ENCODE results near the gene CGN.

CGN gene

GRCh38 chr1:151584278-151584677, 73.1 kb downstream of the CGN start:
- Histone ChIP-seq H2AFZ (ENCODE audit: low read depth, low read length) (no peak overlapping the region), H3K9me3 (ENCODE audit: low read length) (no peaks in the 10 kb centered on the region), H3K4me1 (ENCODE audit: insufficient read depth, low read length) (no peaks in the 10 kb centered on the region), H3K4me3 (ENCODE audit: low read length) (no peak overlapping the region), H3K36me3 (ENCODE audit: insufficient read depth, low read length) (peaks cover 29% of the 10 kb centered on the region), H3K27me3 (ENCODE audit: insufficient read depth, low read length) (no peaks in the 10 kb centered on the region)

- Histone ChIP-seq H3K4me1 (ENCODE audit: insufficient read depth, low read length) (no peaks in the 10 kb centered on the region), H3K9me3 (ENCODE audit: low read length) (no peaks in the 10 kb centered on the region), H3K36me3 (ENCODE audit: insufficient read depth, low read length) (peaks cover 24% of the 10 kb centered on the region), H3K27me3 (ENCODE audit: insufficient read depth, low read length) (no peaks in the 10 kb centered on the region), H3K4me3 (ENCODE audit: low read length) (no peak overlapping the region), H2AFZ (ENCODE audit: low read depth, low read length) (no peak overlapping the region)
Measured at GRCh38 chr1:151584780-151585179, 73.6 kb downstream of the CGN start.

- Histone ChIP-seq H3K4me1 (ENCODE audit: insufficient read depth, low read length) (no peaks in the 10 kb centered on the region), H3K9me3 (ENCODE audit: low read length) (no peaks in the 10 kb centered on the region), H3K36me3 (ENCODE audit: insufficient read depth, low read length) (peaks cover 19% of the 10 kb centered on the region), H3K4me3 (ENCODE audit: low read length) (no peak overlapping the region), H2AFZ (ENCODE audit: low read depth, low read length) (no peak overlapping the region), H3K27me3 (ENCODE audit: insufficient read depth, low read length) (no peaks in the 10 kb centered on the region)
Measured at GRCh38 chr1:151585622-151586021, 74.4 kb downstream of the CGN start.

Measured in neuron (in vitro differentiated cells).